ENCODE results near the gene KRTAP10-1.
"Not testable (repeated sequence)": the region's sequence is repeated elsewhere in the genome, so short reads cannot be mapped to it uniquely, and the experiment has no call there.

The KRTAP10-1 gene

DNA sequence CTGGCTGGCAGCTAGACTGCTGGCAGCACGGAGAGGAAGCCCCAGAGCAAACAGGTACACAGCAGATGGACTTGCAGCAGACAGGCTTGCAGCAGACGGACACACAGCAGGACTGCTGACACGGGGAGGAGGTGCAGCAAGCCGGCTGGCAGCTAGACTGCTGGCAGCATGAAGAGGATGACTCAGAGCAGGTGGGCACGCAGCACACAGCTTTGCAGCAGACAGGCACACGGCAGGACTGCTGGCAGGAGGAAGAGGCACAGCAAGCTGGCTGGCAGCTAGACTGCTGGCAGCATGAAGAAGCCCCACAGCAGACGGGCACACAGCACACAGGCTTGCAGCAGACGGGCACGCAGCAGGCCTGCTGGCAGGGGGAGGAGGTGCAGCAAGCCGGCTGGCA is 10.8 kb upstream of the KRTAP10-1 start:
- H3K27ac Mint-ChIP-seq, result peak overlapping the region; percentile 81
- no peak for TF ChIP-seq CTCF (IDR thresholded peaks at IDR 0.05)
- peaks cover 21% of the 10 kb centered on the region for H3K9me3 Mint-ChIP-seq
- H3K4me3 Mint-ChIP-seq, result peak overlapping the region; percentile 55
- peaks cover 44% of the 10 kb centered on the region for H3K4me1 Mint-ChIP-seq
- DNase-seq, result no peak
- H3K27me3 Mint-ChIP-seq (ENCODE audit: low read depth, poor library complexity), result peaks cover 3% of the 10 kb centered on the region
- H3K36me3 Mint-ChIP-seq (ENCODE audit: low read depth), result peaks cover 13% of the 10 kb centered on the region

- H3K4me3 Mint-ChIP-seq; H3K27ac Mint-ChIP-seq; H3K27me3 Mint-ChIP-seq (ENCODE audit: low read depth, poor library complexity); DNase-seq: not testable (repeated sequence)
- Mint-ChIP-seq H3K36me3 (ENCODE audit: low read depth) (peaks cover 18% of the 10 kb centered on the region), H3K4me1 (peaks cover 44% of the 10 kb centered on the region), H3K9me3 (peaks cover 26% of the 10 kb centered on the region)
Measured at GRCh38 chr21:44550285-44550684, 10.3 kb upstream of the KRTAP10-1 start.

DNA sequence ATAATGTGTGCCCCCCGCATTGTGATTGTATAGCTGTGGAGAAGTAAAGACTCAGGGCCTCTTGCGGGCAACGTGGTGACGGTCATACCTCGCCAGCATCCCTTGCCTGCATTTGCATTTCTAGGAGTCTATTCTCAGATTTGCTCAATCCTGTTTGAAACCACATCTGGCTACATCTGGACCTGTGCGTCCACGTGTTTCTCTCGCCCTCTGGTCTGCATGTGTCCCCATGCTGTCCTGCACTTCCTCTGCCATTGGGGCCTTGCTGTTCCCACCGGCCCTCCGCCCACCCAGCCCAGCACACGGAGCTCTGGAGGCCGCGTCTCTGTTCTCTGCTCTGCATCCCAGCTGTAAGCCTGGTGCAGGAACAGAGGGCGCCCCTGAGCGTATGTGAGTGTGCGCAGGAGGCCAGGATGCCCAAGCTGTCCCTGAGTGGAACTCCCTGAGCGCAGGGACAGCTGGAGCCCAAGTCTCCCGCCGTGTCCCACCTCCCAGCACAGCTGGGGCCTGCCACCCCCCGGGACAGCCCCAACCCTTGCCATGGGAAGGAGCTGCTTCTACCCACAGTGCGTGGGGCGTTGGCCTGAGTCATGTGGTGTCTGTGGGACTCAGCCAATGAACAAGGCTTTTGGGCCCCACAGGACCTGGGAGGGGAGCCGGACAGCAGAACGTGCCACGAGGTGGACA is 9.7 kb upstream of the KRTAP10-1 start:
- no peak for TF ChIP-seq CTCF (IDR thresholded peaks at IDR 0.05)
- H3K9me3 Mint-ChIP-seq, result peaks cover 27% of the 10 kb centered on the region
- peaks cover 7% of the 10 kb centered on the region for H3K27me3 Mint-ChIP-seq (ENCODE audit: low read depth, poor library complexity)
- no peak for DNase-seq
- no peak overlapping the region for H3K4me3 Mint-ChIP-seq
- peaks cover 44% of the 10 kb centered on the region for H3K4me1 Mint-ChIP-seq
- H3K36me3 Mint-ChIP-seq (ENCODE audit: low read depth), result peaks cover 18% of the 10 kb centered on the region
- H3K27ac Mint-ChIP-seq, result peak overlapping the region; percentile 75

- TF ChIP-seq CTCF (IDR thresholded peaks at IDR 0.05), result no peak
- DNase-seq, result no peak
- H3K36me3 Mint-ChIP-seq (ENCODE audit: low read depth), result peaks cover 18% of the 10 kb centered on the region
- H3K27ac Mint-ChIP-seq, result peak overlapping the region; percentile 75
- peaks cover 27% of the 10 kb centered on the region for H3K9me3 Mint-ChIP-seq
- H3K4me3 Mint-ChIP-seq, result peak overlapping the region; percentile 5
- H3K4me1 Mint-ChIP-seq, result peaks cover 44% of the 10 kb centered on the region
- peaks cover 7% of the 10 kb centered on the region for H3K27me3 Mint-ChIP-seq (ENCODE audit: low read depth, poor library complexity)
Measured at GRCh38 chr21:44548922-44549321, 8.9 kb upstream of the KRTAP10-1 start.

DNA sequence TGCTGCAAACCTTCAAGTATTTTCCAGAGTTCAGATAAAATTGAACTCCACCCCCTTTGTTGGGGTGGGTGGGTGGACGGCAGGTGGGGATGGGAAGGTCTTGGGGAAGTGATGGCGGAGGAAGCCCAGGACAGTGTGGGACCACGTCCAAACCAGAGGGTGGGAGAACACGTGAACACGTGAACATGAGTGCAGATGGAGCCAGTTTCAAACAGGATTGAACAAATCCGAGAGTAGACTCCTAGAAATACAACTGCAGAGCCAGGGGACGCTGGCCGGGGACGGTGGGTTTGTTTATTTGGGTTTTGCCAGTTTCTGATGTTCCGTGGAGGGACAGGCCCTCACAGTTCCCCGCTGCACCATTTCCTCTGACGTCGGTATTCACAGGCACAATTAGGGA is 8.4 kb upstream of the KRTAP10-1 start:
- H3K4me3 Mint-ChIP-seq, result no peak overlapping the region

More for the DNA sequence above, 8.4 kb upstream of the KRTAP10-1 start:
- Mint-ChIP-seq H3K27me3 (ENCODE audit: low read depth, poor library complexity) (peaks cover 7% of the 10 kb centered on the region), H3K36me3 (ENCODE audit: low read depth) (peaks cover 18% of the 10 kb centered on the region), H3K9me3 (peaks cover 27% of the 10 kb centered on the region), H3K27ac (peak overlapping the region; percentile 78), H3K4me1 (peaks cover 44% of the 10 kb centered on the region)
- TF ChIP-seq CTCF (IDR thresholded peaks at IDR 0.05), result no peak
- DNase-seq, result no peak
